ENCODE results near the gene EDA. TPM values are rescaled to one million over a fixed set of nuclear protein-coding genes. Genes with fewer than 3 reads are reported as not detected.

Gene EDA
- total RNA-seq, 4 donors from 2014 or later: 0.51 to 13.5 (median 7.3) TPM

GRCh38 chrX:69951753-69952152 is 335.8 kb downstream of the EDA start:
- Histone ChIP-seq H3K9me3 (no peaks in the 10 kb centered on the region), H3K27ac (no peak overlapping the region), H3K4me1 (no peaks in the 10 kb centered on the region), H3K36me3 (no peaks in the 10 kb centered on the region), H3K27me3 (no peaks in the 10 kb centered on the region), H3K4me3 (no peak overlapping the region)
- TF ChIP-seq POLR2A (IDR thresholded peaks at IDR 0.05) (no peak), CTCF (IDR thresholded peaks at IDR 0.05) (no peak)
- DNase-seq: no peak
- intact Hi-C loops (cut with DNase I; ENCODE audit: low total_unique reads): no loop called here

GRCh38 chrX:69959712-69960111 is 343.8 kb downstream of the EDA start:
- Histone ChIP-seq H3K36me3 (no peaks in the 10 kb centered on the region), H3K9me3 (no peaks in the 10 kb centered on the region), H3K27me3 (no peaks in the 10 kb centered on the region), H3K27ac (no peak overlapping the region), H3K4me1 (no peaks in the 10 kb centered on the region), H3K4me3 (no peak overlapping the region)
- DNase-seq: no peak
- TF ChIP-seq POLR2A (IDR thresholded peaks at IDR 0.05) (no peak), CTCF (IDR thresholded peaks at IDR 0.05) (no peak)
- intact Hi-C loops (cut with DNase I; ENCODE audit: low total_unique reads): no loop called here

- H3K4me1 ChIP-seq: no peaks in the 10 kb centered on the region
- no peak overlapping the region for H3K27ac ChIP-seq
- no peak for DNase-seq
- no peaks in the 10 kb centered on the region for H3K27me3 ChIP-seq
- intact Hi-C loops (cut with DNase I; ENCODE audit: low total_unique reads): no loop called here
- no peak overlapping the region for H3K4me3 ChIP-seq
- no peaks in the 10 kb centered on the region for H3K9me3 ChIP-seq
- no peak for TF ChIP-seq CTCF (IDR thresholded peaks at IDR 0.05)
- TF ChIP-seq POLR2A (IDR thresholded peaks at IDR 0.05): no peak
- H3K36me3 ChIP-seq: no peaks in the 10 kb centered on the region
Observed at GRCh38 chrX:69961365-69962072, 345.6 kb downstream of the EDA start.

DNA sequence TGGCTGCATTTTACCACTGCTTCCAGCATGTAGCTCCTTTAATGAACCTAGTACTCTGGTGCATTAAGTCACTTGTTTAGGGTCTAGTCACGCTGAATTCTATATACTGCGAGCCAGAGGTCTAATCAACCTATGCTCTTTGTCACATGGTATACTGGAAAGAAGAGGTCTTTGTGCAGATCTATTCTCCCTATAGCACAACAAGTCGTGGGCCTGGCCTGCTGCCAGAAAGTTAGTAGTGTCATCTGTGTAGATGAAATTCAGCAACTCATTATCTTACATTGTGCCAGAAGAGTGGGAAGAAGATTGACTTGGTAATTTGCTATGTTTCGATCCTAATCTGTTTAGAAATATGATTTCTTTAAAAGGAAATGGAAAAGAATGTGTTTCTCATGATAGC is 353.0 kb downstream of the EDA start:
- H3K4me1 ChIP-seq: no peaks in the 10 kb centered on the region
- TF ChIP-seq POLR2A (IDR thresholded peaks at IDR 0.05) (no peak), CTCF (IDR thresholded peaks at IDR 0.05) (no peak)
- no peak overlapping the region for H3K4me3 ChIP-seq
- intact Hi-C loops (cut with DNase I; ENCODE audit: low total_unique reads): no loop called here
- peaks cover 0 to 3% of the 10 kb centered on the region in 2 donors for H3K27me3 ChIP-seq
- no peaks in the 10 kb centered on the region for H3K36me3 ChIP-seq
- no peak for DNase-seq
- H3K27ac ChIP-seq: no peak overlapping the region
- H3K9me3 ChIP-seq: no peaks in the 10 kb centered on the region

- no peak for DNase-seq
- H3K27ac ChIP-seq: no peak overlapping the region
- intact Hi-C loops (cut with DNase I; ENCODE audit: low total_unique reads): no loop called here
- no peaks in the 10 kb centered on the region for H3K36me3 ChIP-seq
- no peak for TF ChIP-seq POLR2A (IDR thresholded peaks at IDR 0.05)
- TF ChIP-seq CTCF (IDR thresholded peaks at IDR 0.05): no peak
- H3K4me3 ChIP-seq: no peak overlapping the region
- no peaks in the 10 kb centered on the region for H3K4me1 ChIP-seq
- H3K9me3 ChIP-seq: no peaks in the 10 kb centered on the region
- peaks cover 0 to 5% of the 10 kb centered on the region in 2 donors for H3K27me3 ChIP-seq
Observed at GRCh38 chrX:69969460-69969859, 353.5 kb downstream of the EDA start.

All from uterus (tissue), 4 donors.